Vein endothelial cell (primary cell): Measurements from ENCODE around the gene MARVELD3. TPM values are rescaled to one million over a fixed set of nuclear protein-coding genes. Genes with fewer than 3 reads are reported as not detected.

ENCODE experiments used
- small RNA-seq: library from RNA; depleted of rRNA; stranded (forward); fragments of <200 nt; gene quantifications from one replicate; pipeline ENCODE3, GENCODE V24; 2012
- total RNA-seq: library from RNA; depleted of rRNA; stranded (reverse); fragments of >200 nt; gene quantifications from 2 replicates; pipeline ENCODE4 v1.2.3, GENCODE V29; 2012

The MARVELD3 gene
- under 0.01 TPM in 1 of 2 replicates, not detected in the other for total RNA-seq

DNA sequence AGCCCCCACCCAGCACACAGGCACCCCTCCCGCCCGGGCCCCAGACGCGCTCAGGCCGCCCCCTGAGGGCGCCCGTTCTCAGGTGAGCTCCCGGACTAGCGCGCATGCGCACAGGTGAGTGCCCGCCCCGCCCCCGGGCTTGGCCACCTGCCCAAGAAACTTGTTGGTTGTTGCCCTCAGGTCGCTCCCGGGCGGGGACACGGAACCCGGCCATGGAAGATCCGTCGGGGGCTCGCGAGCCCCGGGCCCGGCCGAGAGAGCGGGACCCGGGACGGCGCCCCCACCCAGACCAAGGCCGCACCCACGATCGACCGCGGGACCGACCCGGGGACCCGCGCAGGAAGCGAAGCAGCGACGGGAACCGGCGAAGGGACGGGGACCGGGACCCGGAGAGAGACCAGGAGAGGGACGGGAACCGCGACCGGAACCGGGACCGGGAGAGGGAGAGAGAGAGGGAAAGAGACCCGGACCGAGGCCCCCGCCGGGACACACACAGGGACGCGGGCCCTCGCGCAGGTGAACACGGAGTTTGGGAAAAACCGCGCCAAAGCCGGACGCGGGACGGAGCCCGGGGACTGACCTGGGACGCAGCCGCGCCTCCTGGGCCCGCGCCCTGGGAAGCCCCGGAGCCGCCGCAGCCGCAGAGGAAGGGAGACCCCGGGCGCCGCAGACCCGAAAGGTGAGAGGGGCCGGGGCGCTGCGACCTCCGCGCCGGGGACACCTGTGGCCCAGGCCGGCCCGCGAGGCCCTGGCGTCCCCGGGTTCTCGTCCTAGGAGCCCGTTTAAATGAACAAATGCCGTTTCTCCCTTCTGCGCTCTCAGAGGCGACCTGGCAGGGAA is at the start of gene MARVELD3:
MARVELD3 (plus strand) TSS at position 167 of the 840 bp plus-strand sequence; CDS start at position 213, 46 bp downstream.

GRCh38 chr16:71576971-71577370 is 49.0 kb upstream of the MARVELD3 start, which contains the start of gene TAT:
TSS of gene TAT (minus strand) at chr16:71577092. CDS start at chr16:71576415, 677 bp downstream.

Small RNA genes within 50 kb of the gene (small RNA-seq; reads per million reads assigned to genes)
- not detected for gene RNU6-208P

Other genes starting within 250 kb of the MARVELD3 start
- gene TLE7, start 184.1 kb upstream of the MARVELD3 start, total RNA-seq: not detected in 2 replicates
- 3.6 and 4.0 TPM in 2 replicates for gene ZNF23, start 163.9 kb upstream of the MARVELD3 start, total RNA-seq
- 2.6 and 4.2 TPM in 2 replicates for gene ZNF19, start 136.9 kb upstream of the MARVELD3 start, total RNA-seq
- not detected in 2 replicates for gene CHST4, start 99.8 kb upstream of the MARVELD3 start, total RNA-seq
- gene TAT, start 49.1 kb upstream of the MARVELD3 start, total RNA-seq: not detected in 2 replicates
- gene PHLPP2, start 98.5 kb downstream of the MARVELD3 start, total RNA-seq: 6.9 and 8.3 TPM in 2 replicates
- gene AP1G1, start 182.7 kb downstream of the MARVELD3 start, total RNA-seq: 102 and 108 TPM in 2 replicates
- 26.5 and 26.8 TPM in 2 replicates for gene ATXN1L, start 219.8 kb downstream of the MARVELD3 start, total RNA-seq